NCI-H2171 (cell line): Measurements from ENCODE around the gene FASLG.
A peak's percentile ranks its signal among the peaks of the same experiment; 100 is the strongest.

ENCODE experiments used
- DNase-seq: peaks from one replicate; lab custom pipeline; 2025; lab: John Stamatoyannopoulos, UW

The FASLG gene

DNA sequence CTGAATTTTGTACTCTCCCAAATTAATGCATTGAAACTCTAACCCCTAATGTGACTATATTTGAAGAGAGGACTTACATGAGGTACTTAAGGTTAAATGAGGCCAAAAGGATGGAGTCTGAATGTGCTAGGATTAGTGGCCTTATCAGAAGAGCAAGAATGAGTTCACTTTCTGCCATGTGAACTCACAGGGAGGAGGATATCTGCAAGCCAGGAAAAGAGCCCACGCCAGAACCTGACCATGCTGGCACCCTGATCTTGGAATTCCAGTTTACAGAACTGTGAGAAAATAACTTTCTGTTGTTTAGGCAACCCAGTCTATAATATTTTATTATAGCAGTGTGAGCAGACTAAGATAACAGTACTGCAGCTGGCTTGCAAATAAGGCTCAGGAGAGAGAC lies 12.2 kb upstream of the FASLG start:
- DNase-seq = no peak

DNA sequence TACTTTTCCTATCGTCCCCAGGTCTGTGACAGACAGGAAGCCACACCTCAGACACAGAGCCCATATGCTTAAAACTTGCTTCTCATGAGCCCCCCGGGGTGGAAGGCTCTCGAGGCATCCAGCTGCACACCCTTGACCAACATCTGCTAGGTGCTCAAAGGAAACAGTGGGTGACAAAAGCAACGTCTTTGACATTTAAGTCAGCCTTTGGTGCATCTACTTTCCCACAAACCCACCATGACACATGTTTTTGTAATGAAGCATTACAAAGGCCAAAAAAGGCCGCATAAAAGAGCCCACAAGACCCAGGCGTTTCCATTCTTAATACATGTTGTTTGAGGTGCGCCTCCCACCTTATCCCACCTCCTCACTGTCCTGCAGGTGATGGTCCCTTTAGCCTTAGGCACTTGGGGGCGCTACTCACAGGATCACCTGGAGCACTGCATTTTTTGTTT lies 11.8 kb upstream of the FASLG start:
- DNase-seq = no peak

DNA sequence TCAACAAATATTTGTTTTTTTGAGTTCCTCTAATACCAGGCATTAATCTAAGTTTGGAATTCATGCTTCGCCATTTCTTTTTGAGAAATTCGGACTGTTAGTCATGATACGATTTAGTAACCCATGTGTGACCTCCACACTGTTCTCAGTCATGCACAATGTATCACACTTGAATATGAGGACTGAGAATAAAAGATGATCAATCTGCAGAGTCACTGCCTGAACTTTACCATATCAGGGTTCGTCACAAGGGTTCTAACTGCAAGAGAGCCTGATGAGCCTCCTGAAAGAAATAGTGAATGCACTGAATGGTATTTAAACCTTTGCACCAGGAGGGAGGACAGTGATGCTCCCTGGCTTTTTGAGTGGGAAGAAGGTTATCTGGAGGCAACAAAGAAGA lies 10.9 kb upstream of the FASLG start:
- DNase-seq = no peak

DNA sequence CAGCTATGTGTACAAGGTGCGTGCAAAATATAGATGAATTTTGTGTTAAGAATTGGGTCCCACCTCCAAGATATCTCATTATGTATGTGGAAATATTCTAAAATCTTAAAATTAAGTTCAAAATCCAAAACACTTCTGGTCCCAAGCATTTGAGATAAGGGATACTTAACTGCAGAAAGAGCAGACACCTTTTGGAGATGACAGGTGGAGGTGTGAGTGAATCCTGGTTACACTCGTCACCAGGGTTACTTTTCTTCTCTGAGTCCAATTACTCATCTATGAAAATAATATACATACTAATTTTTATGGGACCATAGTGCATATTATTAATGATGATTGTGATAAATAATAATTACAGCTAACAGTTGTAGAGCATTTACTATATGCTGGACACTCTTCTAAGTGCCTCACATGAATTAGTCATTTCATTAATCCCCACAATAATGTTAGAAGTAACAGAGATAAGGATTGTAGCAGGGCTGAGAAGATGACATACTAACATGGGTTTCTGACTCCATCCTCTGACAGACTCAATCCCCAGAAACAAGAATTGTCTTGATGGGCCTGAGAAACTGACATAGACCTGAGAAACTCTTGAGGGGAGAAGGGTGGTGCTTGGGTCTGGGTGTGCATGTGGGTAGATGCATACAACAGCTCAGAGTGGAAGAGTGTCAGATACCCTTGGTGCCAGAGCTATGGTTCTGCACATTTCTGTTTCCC lies 8.3 kb upstream of the FASLG start:
- DNase-seq = no peak

DNA sequence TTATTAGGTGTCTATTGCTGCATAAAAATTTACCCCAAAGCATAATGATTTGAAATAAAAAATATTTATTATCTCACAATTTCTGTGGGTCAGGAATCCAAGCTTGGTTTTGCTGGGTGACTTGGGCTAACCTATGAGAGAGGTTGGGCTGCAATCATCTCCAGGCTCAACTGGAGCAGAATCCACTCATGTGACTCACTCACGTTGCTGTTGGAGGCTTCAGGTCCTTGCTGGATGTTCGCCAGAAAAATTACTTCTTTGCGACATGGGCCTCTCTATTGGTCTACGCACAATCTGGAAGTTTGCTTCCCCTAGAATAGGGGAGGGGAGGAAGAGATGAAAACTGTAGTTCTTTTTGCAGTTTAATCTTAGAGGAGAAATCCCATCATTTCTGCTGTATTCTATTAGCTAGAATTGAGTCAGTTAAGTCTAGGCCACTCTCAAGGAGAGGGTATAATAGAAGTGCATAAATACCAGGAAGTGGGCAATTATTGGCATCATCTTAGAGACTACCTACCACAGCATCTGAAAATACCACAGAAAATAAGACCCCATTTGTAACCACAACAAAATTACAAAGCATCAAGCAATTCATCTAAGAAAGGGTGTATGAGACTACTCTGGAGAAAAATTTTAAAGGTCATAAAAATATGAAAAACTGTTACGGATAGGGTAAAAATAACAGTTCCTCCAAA lies 5.7 kb upstream of the FASLG start:
- no peak for DNase-seq

DNA sequence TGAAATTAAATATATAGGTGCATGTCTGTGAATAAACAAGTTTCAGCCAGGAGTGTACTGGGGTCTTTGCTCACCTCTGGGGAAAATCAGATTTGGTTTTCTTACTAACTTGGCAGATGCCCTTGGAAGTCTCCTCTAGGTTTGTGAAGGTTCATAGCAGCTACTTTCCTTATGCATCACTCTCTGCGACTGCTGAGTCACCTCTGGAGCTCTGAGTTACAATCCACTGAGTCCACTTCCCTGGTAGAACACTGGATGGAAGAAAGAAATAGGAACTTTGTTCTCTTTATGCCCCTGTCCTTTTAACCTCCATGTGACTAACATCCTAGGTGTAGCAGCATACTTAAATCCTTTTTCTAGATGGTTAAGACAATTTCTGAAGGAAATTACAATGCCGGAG lies 4.4 kb upstream of the FASLG start:
- no peak for DNase-seq

DNA sequence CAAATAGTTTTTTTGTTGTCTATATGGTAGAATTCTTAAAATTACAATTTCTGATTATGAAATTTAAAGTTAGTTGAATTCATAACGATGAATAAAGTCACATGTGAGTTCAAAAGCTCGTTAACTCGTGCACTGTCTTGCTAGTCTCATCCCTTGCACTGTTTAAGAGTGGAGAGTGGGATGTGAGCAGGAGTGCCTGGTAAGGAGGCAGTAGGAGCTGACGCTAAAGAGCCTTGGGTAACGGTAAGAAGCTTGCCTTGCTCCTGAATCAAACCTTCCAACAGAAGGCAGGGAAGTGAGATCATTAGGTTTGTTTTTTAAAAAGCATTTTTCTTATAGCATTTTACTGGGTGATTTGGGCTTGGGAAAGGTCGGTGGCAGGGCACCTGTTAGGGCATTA lies 2.3 kb upstream of the FASLG start:
- DNase-seq = no peak

DNA sequence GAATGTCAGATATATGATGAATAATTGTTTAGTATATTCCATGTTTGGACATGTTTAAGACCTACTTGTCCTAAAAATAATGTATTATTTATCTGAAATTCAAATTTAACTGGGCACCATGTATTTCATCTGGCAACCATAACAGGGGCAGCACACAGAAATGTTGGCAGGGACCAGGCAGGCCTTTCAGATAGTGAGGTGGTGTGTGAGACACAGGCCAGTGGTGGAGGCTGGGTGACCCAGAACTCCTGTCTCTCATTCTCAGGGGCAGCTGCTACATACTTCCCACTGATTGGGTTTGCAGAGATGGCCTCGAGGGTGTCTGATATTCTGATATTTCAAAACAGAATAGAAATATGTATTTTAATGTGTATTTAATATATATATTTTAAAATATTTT lies 1.3 kb upstream of the FASLG start:
- no peak for DNase-seq

DNA sequence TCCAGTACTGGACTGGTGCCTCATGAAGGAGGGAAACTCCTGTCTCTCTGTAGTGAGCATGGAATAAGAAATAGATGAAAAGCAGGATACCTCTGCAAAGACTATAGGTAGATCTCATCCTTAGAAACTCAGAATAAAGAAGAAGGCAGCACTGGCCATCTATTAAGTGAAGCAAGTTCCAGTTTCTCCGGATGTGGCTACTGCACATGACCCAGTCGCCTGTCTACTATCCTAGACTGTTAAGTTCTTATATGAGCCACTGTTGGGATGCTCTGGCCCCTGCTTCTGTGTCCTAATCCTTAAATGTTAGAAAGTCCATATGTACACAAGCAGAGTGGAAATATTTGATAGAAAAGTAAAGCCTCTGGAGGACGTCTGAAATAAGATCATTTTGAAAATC lies 2.2 kb downstream of the FASLG start:
- DNase-seq = no peak

DNA sequence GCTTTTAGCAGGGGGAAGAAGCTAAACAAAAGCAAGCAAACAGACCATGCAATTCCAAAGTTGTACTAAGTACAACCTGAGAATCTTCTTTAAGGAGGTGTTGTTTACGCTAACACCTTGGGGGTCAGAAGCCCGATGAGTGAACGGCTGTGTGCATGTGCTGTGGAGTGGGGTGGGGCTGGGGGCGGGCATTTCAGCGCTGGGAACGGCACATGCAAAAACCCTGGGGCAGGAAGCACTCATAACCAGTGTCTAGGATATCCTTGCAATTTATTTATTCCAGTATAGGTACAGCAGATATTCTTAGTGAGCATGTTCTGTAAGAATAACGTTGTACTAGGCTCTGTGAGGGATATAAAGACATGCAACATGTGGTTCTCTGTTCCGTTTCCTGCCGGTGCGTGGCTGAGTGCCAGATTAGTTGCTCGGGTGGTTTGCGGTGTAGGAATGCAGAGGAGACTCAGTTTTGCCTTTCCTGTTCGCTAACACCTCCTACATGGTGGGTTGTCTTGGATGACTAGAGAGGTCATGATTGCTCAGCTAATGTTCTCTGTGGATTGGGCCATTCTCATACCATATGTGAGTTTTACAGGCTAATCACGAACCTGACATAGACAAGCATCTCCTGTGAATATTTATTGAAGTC lies 3.7 kb downstream of the FASLG start:
- no peak for DNase-seq

DNA sequence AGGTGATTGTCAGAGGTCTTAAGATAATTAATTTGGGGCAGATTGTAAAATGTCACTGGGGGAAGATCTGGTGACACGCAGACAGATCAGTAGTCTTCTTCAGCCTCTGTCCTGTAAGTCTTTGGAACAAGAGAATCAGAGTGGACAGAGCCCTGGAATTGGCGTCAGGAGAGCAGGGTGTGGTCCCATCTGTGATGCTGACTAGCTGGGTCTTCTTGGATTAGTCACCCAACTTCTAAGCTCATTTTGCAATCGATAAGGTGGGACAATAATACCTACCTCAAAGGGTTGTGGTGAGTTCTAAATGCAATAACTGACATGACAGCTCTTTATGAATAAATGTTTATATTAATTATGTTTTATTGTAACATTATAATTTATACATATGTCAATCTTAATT lies 4.8 kb downstream of the FASLG start:
- DNase-seq = no peak

DNA sequence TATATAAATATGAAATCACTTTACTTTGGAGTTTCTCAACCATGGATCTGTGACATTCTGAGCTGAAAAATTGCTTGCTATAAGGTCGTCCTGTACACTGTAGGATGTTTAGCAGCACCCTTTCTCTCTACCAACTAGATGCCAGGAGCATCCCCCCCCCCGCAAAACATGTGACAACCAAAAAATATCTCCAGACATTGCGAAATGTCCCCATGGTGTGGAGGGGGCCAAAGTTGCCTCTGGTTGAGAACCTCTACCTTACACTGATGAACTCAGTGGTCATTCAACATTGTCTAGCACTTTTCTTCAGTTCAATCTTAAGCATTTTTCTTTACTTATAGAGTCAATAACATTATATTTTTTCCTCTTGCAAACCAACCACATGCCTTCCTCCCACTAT lies 9.2 kb downstream of the FASLG start:
- no peak for DNase-seq

DNA sequence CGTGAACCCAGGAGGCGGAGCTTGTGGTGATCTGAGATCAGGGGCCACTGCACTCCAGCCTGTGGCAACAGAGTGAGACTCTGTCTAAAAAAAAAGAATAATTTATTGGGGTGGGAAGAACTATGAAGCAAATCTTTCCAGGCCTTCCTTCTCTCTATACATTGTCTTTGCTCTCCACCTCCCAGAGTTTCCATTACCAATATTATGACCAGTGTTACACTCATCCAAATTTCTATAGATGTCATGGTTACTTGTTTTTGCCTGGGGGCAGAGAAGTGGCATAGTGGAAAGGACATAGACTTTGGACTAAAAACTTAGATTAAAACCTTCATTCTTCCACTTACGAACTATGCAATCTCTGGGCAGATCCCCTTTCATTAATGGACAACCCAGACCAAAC lies 10.1 kb downstream of the FASLG start:
- no peak for DNase-seq

DNA sequence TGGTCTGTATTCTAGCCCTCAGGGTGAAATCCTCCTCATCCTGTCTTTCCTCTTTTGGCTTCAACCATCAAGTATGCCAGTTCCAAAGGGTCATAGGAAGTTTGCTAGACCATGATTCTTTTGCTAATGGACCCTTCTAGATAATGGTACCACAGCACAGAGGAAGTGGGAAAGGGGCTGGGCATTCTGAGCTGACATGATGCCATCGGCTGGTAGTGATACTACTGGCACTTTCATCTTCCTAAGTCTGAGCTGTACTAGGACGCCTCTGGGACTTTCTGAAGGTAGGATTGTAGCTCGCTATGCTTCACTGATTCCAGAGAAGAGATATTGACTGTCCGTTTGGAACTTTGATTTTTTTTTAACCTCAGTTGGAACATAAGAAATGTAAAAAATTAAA lies 11.4 kb downstream of the FASLG start:
- DNase-seq = no peak

DNA sequence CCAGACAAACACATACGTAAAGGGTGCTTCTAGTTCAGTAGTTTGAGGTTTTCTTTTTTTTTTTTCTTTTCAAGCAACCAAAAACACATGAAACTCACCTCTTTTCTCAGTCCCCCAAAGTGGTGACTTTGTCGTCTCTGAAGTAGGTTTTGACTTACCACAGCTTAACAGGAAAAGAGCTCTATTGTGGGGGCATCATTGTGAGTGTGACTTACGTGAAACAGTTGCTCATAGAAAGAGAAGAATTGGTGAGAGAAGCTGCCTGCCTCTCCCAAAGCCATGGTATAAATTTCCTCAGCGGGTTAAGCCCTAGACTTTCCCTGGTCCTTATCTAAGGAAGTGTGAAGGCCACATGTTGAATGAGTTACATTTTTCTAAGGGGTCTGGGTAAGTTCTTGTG lies 11.9 kb downstream of the FASLG start:
- no peak for DNase-seq

DNA sequence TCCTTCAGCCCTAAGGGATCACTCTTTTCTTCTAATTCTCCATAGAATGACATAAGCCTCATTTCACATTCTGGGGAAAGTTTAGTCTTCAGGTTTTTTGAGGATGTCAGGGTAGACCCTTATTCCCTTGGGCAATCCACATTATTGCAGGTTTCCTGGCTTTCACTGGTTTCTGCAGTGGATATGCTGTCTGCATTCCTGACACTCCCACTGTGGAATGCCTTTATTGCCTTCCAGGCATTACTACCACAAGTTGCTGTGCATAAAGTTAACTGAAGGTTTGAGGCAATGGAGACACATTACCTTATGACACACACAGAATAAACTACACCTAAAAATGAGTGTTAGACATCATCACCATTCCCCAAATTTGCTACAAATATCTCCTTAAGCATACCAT lies 12.7 kb downstream of the FASLG start:
- no peak for DNase-seq

DNA sequence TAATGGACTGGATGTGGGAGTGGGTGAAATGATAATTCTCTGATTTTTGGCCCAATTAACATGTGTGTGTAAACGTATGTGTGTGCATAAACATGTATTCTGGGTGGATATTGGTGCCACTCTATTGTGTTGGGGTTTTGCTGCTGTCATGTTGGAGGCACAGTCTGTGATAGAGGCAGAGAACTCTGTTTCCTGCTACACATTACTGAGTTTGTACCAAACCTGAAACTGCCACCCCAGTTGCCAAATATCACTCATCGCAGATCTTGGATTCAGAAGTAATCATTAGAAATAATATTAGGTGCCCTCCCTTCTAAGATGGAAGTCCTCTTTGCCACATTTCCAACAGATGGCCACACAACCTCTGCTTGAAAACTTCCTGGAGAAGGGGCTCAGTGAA lies 13.8 kb downstream of the FASLG start:
- no peak for DNase-seq

DNA sequence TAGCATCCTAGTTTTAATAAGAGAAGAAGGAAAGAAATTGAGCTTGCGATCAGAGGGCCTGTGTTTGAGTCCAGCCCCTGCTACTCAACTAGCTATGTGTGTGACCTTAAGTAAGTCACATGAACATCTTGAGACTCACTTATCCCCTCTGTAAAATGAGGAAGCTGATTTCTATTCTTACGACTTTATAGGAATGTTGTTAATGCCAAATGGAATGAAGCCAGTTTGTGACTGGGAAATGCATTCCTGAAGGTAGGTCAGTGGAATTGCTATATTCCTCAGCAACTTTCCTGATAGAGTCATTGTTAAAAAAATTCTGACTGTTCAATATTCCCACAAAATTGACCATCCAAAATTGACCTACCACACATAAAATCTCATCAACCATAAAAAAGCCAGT lies 14.9 kb downstream of the FASLG start:
- DNase-seq = no peak

DNA sequence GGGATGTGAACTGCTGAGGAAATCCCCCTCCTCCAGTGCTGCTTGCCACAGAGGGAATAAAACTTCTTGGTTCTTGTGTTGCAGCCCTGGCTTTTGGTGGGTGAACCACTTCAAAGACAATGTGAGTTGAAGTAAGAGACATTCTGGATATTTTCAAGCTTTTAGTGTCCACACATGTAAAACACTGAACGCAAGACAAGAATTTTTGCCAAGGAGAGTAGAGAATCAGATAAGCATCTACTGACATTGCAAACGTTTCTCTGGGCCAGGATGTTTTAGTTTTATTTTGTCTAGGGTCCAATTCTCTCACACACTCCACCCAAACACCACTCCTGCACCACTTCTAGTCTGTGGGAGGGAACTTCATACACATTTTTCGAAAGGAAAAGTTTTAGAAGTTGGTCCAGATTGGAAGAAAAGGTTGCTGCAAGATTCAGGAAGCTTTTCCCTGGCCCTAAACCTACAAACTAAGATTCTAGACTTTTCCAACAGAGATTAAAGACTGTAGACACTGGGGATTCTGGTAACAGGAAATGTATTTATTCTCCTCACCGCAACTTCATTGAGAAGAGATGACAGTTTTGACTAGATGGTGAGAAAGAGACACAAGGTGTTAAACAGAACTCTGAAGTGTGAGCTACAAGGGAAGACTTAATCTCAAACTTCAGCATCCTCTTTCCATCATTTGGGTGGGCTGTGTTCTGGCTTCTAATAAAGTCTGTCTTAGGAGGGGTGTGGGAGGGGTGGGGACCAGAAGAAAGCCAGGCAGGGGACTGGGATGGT lies 16.1 kb downstream of the FASLG start:
- no peak for DNase-seq

DNA sequence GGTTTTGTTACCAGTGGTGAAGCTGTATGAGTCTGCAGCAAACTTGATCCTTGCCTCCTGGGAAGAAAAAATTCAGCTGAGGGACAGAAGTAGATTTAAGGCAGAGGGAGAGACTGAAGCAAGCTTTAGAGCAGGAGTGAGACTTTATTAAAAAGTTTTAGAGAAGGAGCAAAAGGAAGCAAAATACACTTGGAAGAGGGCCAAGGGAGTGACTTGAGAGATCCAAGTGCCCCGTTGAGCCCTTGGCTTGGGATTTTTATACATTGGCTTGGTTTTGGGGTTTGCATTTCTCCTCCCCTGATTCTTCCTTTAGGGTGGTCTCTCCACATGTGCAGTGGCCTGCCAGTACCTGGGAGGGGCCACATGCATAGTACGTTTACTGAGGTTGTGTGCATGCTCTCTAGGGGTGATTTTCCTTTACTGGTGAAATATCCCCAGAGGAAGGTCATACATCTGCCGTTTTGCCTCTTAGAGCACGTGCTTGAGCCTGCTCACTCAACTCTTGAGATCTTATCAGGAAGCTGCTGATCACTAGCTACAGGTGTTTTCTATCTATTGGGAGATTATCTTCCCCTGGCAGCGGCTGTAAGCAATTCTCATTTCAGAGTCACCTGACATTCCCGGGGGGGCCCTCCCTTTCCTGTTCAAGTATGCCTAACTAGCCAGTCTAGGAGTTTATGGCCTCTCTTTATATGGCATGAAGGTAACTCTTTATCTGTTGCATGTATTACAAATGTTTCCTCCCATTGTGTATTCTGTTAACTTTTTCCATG lies 20.3 kb downstream of the FASLG start:
- peak; percentile 2 for DNase-seq

DNA sequence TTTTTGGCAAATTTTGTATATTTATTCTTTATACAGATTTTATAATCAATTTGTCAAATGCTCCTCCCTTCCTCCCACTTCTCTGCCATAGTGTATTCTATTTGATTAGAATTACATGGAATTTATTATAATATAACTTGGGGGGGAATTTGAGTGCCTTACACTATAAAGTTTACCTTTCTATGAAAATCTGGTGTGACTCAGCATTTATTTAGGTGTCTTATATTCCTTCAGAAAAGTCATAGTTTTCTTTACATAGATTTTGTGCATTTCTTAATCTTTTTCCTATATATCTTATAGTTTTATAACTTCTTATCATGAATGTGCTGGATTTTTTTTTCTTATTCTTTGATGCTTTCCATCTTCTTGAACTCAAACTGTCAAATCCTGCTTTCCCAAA lies 21.3 kb downstream of the FASLG start:
- no peak for DNase-seq

DNA sequence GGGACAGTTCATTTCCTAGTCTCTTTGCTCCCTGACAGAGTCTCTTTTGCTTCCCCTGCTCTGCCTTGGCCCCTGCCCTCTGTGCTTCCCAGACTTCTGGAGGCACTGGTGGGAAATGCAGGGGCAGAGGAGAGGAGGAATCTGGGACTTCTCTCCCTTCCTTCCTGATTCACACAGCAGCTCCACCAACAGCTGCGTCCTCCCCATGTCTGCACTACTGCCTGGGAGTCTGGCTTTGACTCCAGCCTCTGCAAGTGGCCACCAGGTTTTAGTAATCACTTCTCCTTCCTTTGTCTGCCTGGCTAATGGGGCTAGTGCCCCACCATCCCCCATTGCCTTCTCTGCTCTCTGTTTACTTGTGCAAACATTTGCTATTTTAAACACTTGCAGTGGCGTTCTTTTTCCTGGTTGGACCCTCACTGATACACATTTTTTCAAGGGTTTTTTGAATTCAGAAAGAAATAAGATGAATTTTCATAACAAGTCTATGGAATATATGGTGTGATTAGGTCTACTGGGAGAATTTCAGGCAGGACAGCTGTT lies 21.9 kb downstream of the FASLG start:
- DNase-seq = no peak
